B cell (primary cell): ENCODE results near the gene PLCXD3. TPM values are rescaled to one million over a fixed set of nuclear protein-coding genes. Genes with fewer than 3 reads are reported as not detected.

ENCODE experiments used
- ATAC-seq: fragments of 200-7000 bp; cut with Tn5 transposase; one replicate; pipeline ENCODE4 v1.10.0; 2021; ENCODE audit warnings: low read depth, mild to moderate bottlenecking, moderate number of reproducible peaks, moderate library complexity
- CTCF ChIA-PET: fragments of 350-600 bp; sonication (Branson Sonifier 250); formaldehyde crosslinking; loops from one replicate; lab custom pipeline; 2021; ENCODE audit warnings: antibody characterized with exemption, inconsistent platforms; lab: Charles Lee
- POLR2A ChIA-PET: fragments of 350-600 bp; sonication (Branson Sonifier 250); formaldehyde crosslinking; loops from one replicate; lab custom pipeline; 2021; ENCODE audit warnings: antibody characterized with exemption; lab: Charles Lee
- DNase-seq: peaks from one replicate; pipeline ENCODE4 v3.0.0; 2013
- H2AFZ ChIP-seq: 2 replicates; pipeline ENCODE4 v1.6.1; 2012; ENCODE audit warnings: mild to moderate bottlenecking, low read depth, low read length; ENCODE audit not compliant: insufficient read depth, poor library complexity, severe bottlenecking
- H3K27ac ChIP-seq, 2 donors: 1 replicate in 1 of 2; 2 replicates in 1 of 2; pipeline ENCODE4 v1.5.1; 2012 to 2013; ENCODE audit warnings: low read length in 2 of 2, mild to moderate bottlenecking in 2 of 2, moderate library complexity in 1 of 2
- H3K27me3 ChIP-seq, 4 experiments: fragments of 200-600 bp in 1 of 4; sonication (generic) in 1 of 4; replicated peaks in 1 of 4; 1 replicate in 2 of 4; 2 replicates in 2 of 4; pipeline versions ENCODE4 v1.6.1 to v1.7.0; 2013 to 2016; ENCODE audit warnings: low read length in 3 of 4, mild to moderate bottlenecking in 2 of 4, mixed read lengths in 1 of 4, moderate library complexity in 1 of 4; ENCODE audit not compliant: insufficient read depth in 4 of 4, control insufficient read depth in 3 of 4; ENCODE audit errors: control extremely low read depth in 1 of 4
- H3K36me3 ChIP-seq, 2 experiments: replicated peaks in 1 of 2; 1 replicate in 1 of 2; 2 replicates in 1 of 2; pipeline versions ENCODE4 v1.6.1 to v1.7.1; 2013; ENCODE audit warnings: low read length in 1 of 2; ENCODE audit not compliant: insufficient read depth in 2 of 2, control insufficient read depth in 1 of 2; ENCODE audit errors: control extremely low read depth in 1 of 2, extremely low read depth in 1 of 2
- H3K4me1 ChIP-seq, 2 donors: fragments of 200-600 bp in 1 of 2; sonication (generic) in 1 of 2; 1 replicate in 1 of 2; 2 replicates in 1 of 2; pipeline versions ENCODE4 v1.5.1 to v1.6.1; 2013 to 2017; ENCODE audit warnings: low read length in 2 of 2; ENCODE audit not compliant: control insufficient read depth in 2 of 2, insufficient read depth in 2 of 2
- H3K4me2 ChIP-seq: replicated peaks from 2 replicates; pipeline ENCODE3; 2012; ENCODE audit warnings: mild to moderate bottlenecking, low read depth, low read length; ENCODE audit not compliant: poor library complexity, severe bottlenecking
- H3K4me3 ChIP-seq, 5 experiments: fragments of 200-600 bp in 1 of 5; sonication (generic) in 1 of 5; 1 replicate in 3 of 5; 2 replicates in 2 of 5; pipeline versions ENCODE4 v1.5.1 to v1.7.0; 2011 to 2016; ENCODE audit warnings: low read length in 4 of 5, mild to moderate bottlenecking in 4 of 5, low read depth in 2 of 5, control low read depth in 1 of 5, moderate library complexity in 1 of 5; ENCODE audit not compliant: insufficient read depth in 1 of 5; ENCODE audit errors: control extremely low read depth in 1 of 5, extremely low read depth in 1 of 5
- H3K79me2 ChIP-seq: fragments of 200-600 bp; sonication (generic); one replicate; pipeline ENCODE4 v1.6.0; 2016; ENCODE audit warnings: low read length; ENCODE audit not compliant: control insufficient read depth, insufficient read depth
- H3K9ac ChIP-seq: fragments of 200-600 bp; sonication (generic); 2 replicates; pipeline ENCODE4 v1.6.1; 2017; ENCODE audit warnings: mild to moderate bottlenecking, low read length, moderate library complexity
- H3K9me3 ChIP-seq, 3 donors: one replicate each; pipeline versions ENCODE4 v1.6.1 to v1.7.1; 2013; ENCODE audit warnings: low read length in 2 of 3; ENCODE audit not compliant: control insufficient read depth in 2 of 3, insufficient read depth in 1 of 3; ENCODE audit errors: control extremely low read depth in 1 of 3
- H4K20me1 ChIP-seq: 2 replicates; pipeline ENCODE4 v1.6.0; 2012; ENCODE audit warnings: mild to moderate bottlenecking, low read length; ENCODE audit not compliant: insufficient read depth, control insufficient read depth, poor library complexity, severe bottlenecking
- H3K27ac Mint-ChIP-seq: one replicate; pipeline ENCODE4 v1.8.0; 2021; ENCODE audit warnings: mixed read lengths
- H3K27me3 Mint-ChIP-seq: one replicate; pipeline ENCODE4 v1.8.0; 2021; ENCODE audit warnings: mixed read lengths
- H3K4me1 Mint-ChIP-seq: one replicate; pipeline ENCODE4 v1.8.0; 2021; ENCODE audit warnings: mixed read lengths
- H3K4me3 Mint-ChIP-seq: one replicate; pipeline ENCODE4 v1.8.0; 2021; ENCODE audit warnings: mixed read lengths
- H3K9me3 Mint-ChIP-seq: one replicate; pipeline ENCODE4 v1.8.0; 2022; ENCODE audit warnings: mixed read lengths; ENCODE audit not compliant: insufficient read depth
- EZH2 ChIP-seq: IDR thresholded peaks from 2 replicates; pipeline ENCODE4 v1.6.1; 2012; ENCODE audit warnings: borderline replicate concordance, low read depth, mild to moderate bottlenecking, moderate library complexity, low read length; ENCODE audit not compliant: insufficient read depth, poor library complexity, severe bottlenecking
- WGBS: methylation state at CpG from one replicate; pipeline ENCODE4 v1.1.5; 2013; ENCODE audit warnings: missing lambda C conversion rate; ENCODE audit not compliant: insufficient coverage; 5-methylcytosine and 5-hydroxymethylcytosine counted together
- intact Hi-C: fragments of 100-400 bp; cut with micrococcal nuclease; formaldehyde crosslinking; loops from one replicate; pipeline ENCODE4 v1.10.0; 2022
- polyA plus RNA-seq: library from polyadenylated mRNA; depleted of rRNA; stranded (reverse); fragments of >200 nt; gene quantifications from 2 replicates; pipeline ENCODE4 v1.2.3, GENCODE V29; 2012
- total RNA-seq, 2 donors: library from RNA; stranded (reverse); fragments of 120-200 nt in 1 of 2; gene quantifications; 1 replicate in 1 of 2; 2 replicates in 1 of 2; pipeline versions ENCODE4 v1.2.3 to v1.2.4, GENCODE V29; 2013 to 2022
- TF ChIP-seq, protein P1 (sequence below): fragments of 200-600 bp; IDR thresholded peaks from one replicate; pipeline ENCODE4 v1.8.0; 2022; ENCODE audit warnings: antibody characterized with exemption, mild to moderate bottlenecking

PLCXD3 gene
- total and polyA plus RNA-seq, 2 donors (not counting 1 experiment from before 2014, with no cell fraction given) = not detected

DNA sequence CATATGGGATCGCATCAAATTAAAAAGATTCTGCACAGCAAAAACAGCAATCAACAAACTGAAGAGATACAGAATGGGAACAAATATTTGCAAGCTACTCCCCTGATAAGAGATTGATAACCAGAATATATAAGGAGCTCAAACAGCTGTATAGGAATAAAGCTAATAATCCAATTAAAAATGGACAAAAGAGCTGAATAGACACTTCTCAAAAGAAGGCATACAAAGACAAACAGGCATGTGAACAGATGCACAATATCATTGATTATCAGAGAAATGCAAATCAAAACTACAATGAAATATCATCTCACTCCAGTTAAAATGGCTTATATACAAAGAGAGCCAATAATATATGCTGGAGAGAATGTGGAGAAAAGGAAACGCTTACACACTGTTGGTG is 110.6 kb downstream of the PLCXD3 start:
- H3K9me3 ChIP-seq = peaks cover 0 to 8% (median 0%) of the 10 kb centered on the region in 3 donors

DNA sequence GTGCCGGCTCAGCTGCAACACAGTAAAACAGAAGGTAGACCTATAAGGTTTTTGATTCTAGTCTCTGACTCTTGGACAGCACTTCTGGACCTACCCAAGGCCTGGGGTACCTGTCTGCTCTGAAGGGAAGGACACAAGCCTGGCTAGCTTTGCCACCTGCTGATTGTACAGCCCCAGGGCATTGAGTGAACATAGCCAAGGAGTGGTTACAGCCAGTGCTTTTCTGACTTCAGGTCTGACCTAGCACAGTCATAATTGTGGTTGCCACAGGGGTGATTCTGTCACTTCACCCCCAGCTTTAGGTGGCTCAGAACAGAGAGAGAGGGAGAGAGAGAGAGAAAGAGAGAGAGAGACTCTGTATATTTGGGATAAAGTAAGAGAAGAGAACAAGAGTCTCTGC is 118.4 kb downstream of the PLCXD3 start:
- Histone ChIP-seq H3K36me3 (no peaks in the 10 kb centered on the region), H3K27ac (no peak overlapping the region), H3K4me1 (no peaks in the 10 kb centered on the region), H3K9me3 (peaks cover 0 to 7% (median 0%) of the 10 kb centered on the region in 3 donors), H3K27me3 (no peaks in the 10 kb centered on the region), H2AFZ (no peak overlapping the region), H3K4me3 (no peak overlapping the region), H4K20me1 (no peaks in the 10 kb centered on the region), H3K9ac (no peak overlapping the region), H3K79me2 (no peaks in the 10 kb centered on the region), H3K4me2 (no peak overlapping the region)
- DNase-seq (no peak), ATAC-seq (no peak)
- CTCF ChIA-PET = no interaction called here
- Mint-ChIP-seq H3K27me3 (no peaks in the 10 kb centered on the region), H3K4me1 (no peaks in the 10 kb centered on the region), H3K9me3 (peaks cover 9% of the 10 kb centered on the region), H3K27ac (no peak overlapping the region), H3K4me3 (no peak overlapping the region)
- TF ChIP-seq, protein P1, sequence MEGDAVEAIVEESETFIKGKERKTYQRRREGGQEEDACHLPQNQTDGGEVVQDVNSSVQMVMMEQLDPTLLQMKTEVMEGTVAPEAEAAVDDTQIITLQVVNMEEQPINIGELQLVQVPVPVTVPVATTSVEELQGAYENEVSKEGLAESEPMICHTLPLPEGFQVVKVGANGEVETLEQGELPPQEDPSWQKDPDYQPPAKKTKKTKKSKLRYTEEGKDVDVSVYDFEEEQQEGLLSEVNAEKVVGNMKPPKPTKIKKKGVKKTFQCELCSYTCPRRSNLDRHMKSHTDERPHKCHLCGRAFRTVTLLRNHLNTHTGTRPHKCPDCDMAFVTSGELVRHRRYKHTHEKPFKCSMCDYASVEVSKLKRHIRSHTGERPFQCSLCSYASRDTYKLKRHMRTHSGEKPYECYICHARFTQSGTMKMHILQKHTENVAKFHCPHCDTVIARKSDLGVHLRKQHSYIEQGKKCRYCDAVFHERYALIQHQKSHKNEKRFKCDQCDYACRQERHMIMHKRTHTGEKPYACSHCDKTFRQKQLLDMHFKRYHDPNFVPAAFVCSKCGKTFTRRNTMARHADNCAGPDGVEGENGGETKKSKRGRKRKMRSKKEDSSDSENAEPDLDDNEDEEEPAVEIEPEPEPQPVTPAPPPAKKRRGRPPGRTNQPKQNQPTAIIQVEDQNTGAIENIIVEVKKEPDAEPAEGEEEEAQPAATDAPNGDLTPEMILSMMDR = no peak
- no peak for TF ChIP-seq EZH2
- WGBS = 100% methylated on average over 1 of the region's 1 CpG
- intact Hi-C loops = no loop called here
- POLR2A ChIA-PET = no interaction called here

More for the DNA sequence above, 110.6 kb downstream of the PLCXD3 start:
- Mint-ChIP-seq H3K27me3 (no peaks in the 10 kb centered on the region), H3K9me3 (peaks cover 17% of the 10 kb centered on the region), H3K4me1 (no peaks in the 10 kb centered on the region), H3K27ac (no peak overlapping the region), H3K4me3 (no peak overlapping the region)
- Histone ChIP-seq H3K4me3 (no peak overlapping the region), H3K36me3 (no peaks in the 10 kb centered on the region), H3K4me2 (no peak overlapping the region), H2AFZ (no peak overlapping the region), H3K9ac (no peak overlapping the region), H3K27ac (no peak overlapping the region), H3K4me1 (no peaks in the 10 kb centered on the region), H3K27me3 (no peaks in the 10 kb centered on the region), H3K79me2 (no peaks in the 10 kb centered on the region), H4K20me1 (no peaks in the 10 kb centered on the region)
- ATAC-seq = no peak
- intact Hi-C loops = no loop called here
- WGBS = no CpG with 5 or more reads among the region's 2 CpGs
- no peak for DNase-seq
- TF ChIP-seq, protein P1 = no peak
- no peak for TF ChIP-seq EZH2
- ChIA-PET POLR2A (no interaction called here), CTCF (no interaction called here)
